ENCODE measurements around the gene ATOH8. TPM values are rescaled to one million over a fixed set of nuclear protein-coding genes. Genes with fewer than 3 reads are reported as not detected.

ATOH8 gene
- total and polyA plus RNA-seq, 2 experiments from 2014 or later = 12.7 to 50.1 TPM

- Histone ChIP-seq H3K9me2 (ENCODE audit: insufficient read depth) (no peaks in the 10 kb centered on the region), H3K27me3 (replicated peaks; ENCODE audit: insufficient read depth) (no peaks in the 10 kb centered on the region), H3K9ac (0 out of 2 replicates have a peak overlapping the region, but pooled peaks have one; percentile 1), H2AFZ (no peak overlapping the region), H3K4me2 (ENCODE audit: unreplicated experiment) (no peak overlapping the region), H3F3A (ENCODE audit: insufficient read depth) (peaks cover 23% of the 10 kb centered on the region), H3K9me3 (ENCODE audit: low read depth) (no peaks in the 10 kb centered on the region), H3K79me2 (ENCODE audit: insufficient read depth) (no peaks in the 10 kb centered on the region), H3K36me3 (ENCODE audit: low read depth) (no peaks in the 10 kb centered on the region), H3K4me1 (ENCODE audit: insufficient read depth) (peaks cover 26% of the 10 kb centered on the region), H4K20me1 (ENCODE audit: insufficient read depth) (no peaks in the 10 kb centered on the region), H3K27ac (no peak overlapping the region), H3K4me3 (no peak overlapping the region)
- WGBS, 2 experiments (ENCODE audit: low coverage in 1 of 2, low lambda C conversion rate in 2 of 2, missing lambda C conversion rate in 2 of 2) = 62 to 70% methylated on average over 3 of the region's 3 CpGs
- DNase-seq = no peak
- TF ChIP-seq EZH2 (IDR thresholded peaks at IDR 0.05; ENCODE audit: insufficient read depth, poor library complexity, severe bottlenecking) (no peak), EZH2phosphoT487 (IDR thresholded peaks at IDR 0.05; ENCODE audit: insufficient read depth, low read depth) (no peak)
- in situ Hi-C loops (cut with MboI) = no loop called here
These were observed 22.2 kb upstream of the ATOH8 start for GRCh38 chr2:85731606-85732005.

GRCh38 chr2:85732467-85733120 is 21.2 kb upstream of the ATOH8 start:
- H3K9me2 ChIP-seq (ENCODE audit: insufficient read depth) = no peaks in the 10 kb centered on the region
- H3K9ac ChIP-seq = no peak overlapping the region
- peaks cover 29% of the 10 kb centered on the region for H3F3A ChIP-seq (ENCODE audit: insufficient read depth)
- H2AFZ ChIP-seq = no peak overlapping the region
- no peaks in the 10 kb centered on the region for H3K36me3 ChIP-seq (ENCODE audit: low read depth)
- H3K4me1 ChIP-seq (ENCODE audit: insufficient read depth) = peaks cover 34% of the 10 kb centered on the region
- no peaks in the 10 kb centered on the region for H4K20me1 ChIP-seq (ENCODE audit: insufficient read depth)
- no peak overlapping the region for H3K4me3 ChIP-seq
- H3K79me2 ChIP-seq (ENCODE audit: insufficient read depth) = no peaks in the 10 kb centered on the region
- 46 to 57% methylated on average over 2 of the region's 2 CpGs for WGBS, 2 experiments (ENCODE audit: low coverage in 1 of 2, low lambda C conversion rate in 2 of 2, missing lambda C conversion rate in 2 of 2)
- TF ChIP-seq EZH2 (IDR thresholded peaks at IDR 0.05; ENCODE audit: insufficient read depth, poor library complexity, severe bottlenecking) = no peak
- no peak for TF ChIP-seq EZH2phosphoT487 (IDR thresholded peaks at IDR 0.05; ENCODE audit: insufficient read depth, low read depth)
- no peaks in the 10 kb centered on the region for H3K27me3 ChIP-seq (replicated peaks; ENCODE audit: insufficient read depth)
- no peaks in the 10 kb centered on the region for H3K9me3 ChIP-seq (ENCODE audit: low read depth)
- H3K4me2 ChIP-seq (ENCODE audit: unreplicated experiment) = no peak overlapping the region
- no peak overlapping the region for H3K27ac ChIP-seq
- no peak for DNase-seq
- in situ Hi-C loops (cut with MboI) = no loop called here

- Histone ChIP-seq H3K9me3 (ENCODE audit: low read depth) (no peaks in the 10 kb centered on the region), H4K20me1 (ENCODE audit: insufficient read depth) (no peaks in the 10 kb centered on the region), H3K9ac (no peak overlapping the region), H3K79me2 (ENCODE audit: insufficient read depth) (no peaks in the 10 kb centered on the region), H3K4me1 (ENCODE audit: insufficient read depth) (peaks cover 40% of the 10 kb centered on the region), H3K9me2 (ENCODE audit: insufficient read depth) (no peaks in the 10 kb centered on the region), H3K4me2 (ENCODE audit: unreplicated experiment) (no peak overlapping the region), H3K4me3 (no peak overlapping the region), H3K27me3 (replicated peaks; ENCODE audit: insufficient read depth) (no peaks in the 10 kb centered on the region), H3K27ac (no peak overlapping the region), H3F3A (ENCODE audit: insufficient read depth) (peaks cover 37% of the 10 kb centered on the region), H3K36me3 (ENCODE audit: low read depth) (no peaks in the 10 kb centered on the region), H2AFZ (no peak overlapping the region)
- WGBS, 2 experiments (ENCODE audit: low coverage in 1 of 2, low lambda C conversion rate in 2 of 2, missing lambda C conversion rate in 2 of 2) = 79 to 81% methylated on average over 18 of the region's 18 CpGs
- in situ Hi-C loops (cut with MboI) = no loop called here
- no peak for DNase-seq
- TF ChIP-seq EZH2 (IDR thresholded peaks at IDR 0.05; ENCODE audit: insufficient read depth, poor library complexity, severe bottlenecking) = no peak
- no peak for TF ChIP-seq EZH2phosphoT487 (IDR thresholded peaks at IDR 0.05; ENCODE audit: insufficient read depth, low read depth)
These were observed 20.4 kb upstream of the ATOH8 start for GRCh38 chr2:85733121-85733960.

- Histone ChIP-seq H3K9me2 (ENCODE audit: insufficient read depth) (no peaks in the 10 kb centered on the region), H3K4me1 (ENCODE audit: insufficient read depth) (peaks cover 38% of the 10 kb centered on the region), H3K4me2 (ENCODE audit: unreplicated experiment) (no peak overlapping the region), H2AFZ (no peak overlapping the region), H3K9ac (no peak overlapping the region), H3K79me2 (ENCODE audit: insufficient read depth) (no peaks in the 10 kb centered on the region), H3K27ac (no peak overlapping the region), H4K20me1 (ENCODE audit: insufficient read depth) (no peaks in the 10 kb centered on the region), H3K9me3 (ENCODE audit: low read depth) (no peaks in the 10 kb centered on the region), H3K36me3 (ENCODE audit: low read depth) (no peaks in the 10 kb centered on the region), H3K27me3 (replicated peaks; ENCODE audit: insufficient read depth) (no peaks in the 10 kb centered on the region), H3K4me3 (no peak overlapping the region), H3F3A (ENCODE audit: insufficient read depth) (peaks cover 37% of the 10 kb centered on the region)
- 84 to 85% methylated on average over 4 of the region's 4 CpGs for WGBS, 2 experiments (ENCODE audit: low coverage in 1 of 2, low lambda C conversion rate in 2 of 2, missing lambda C conversion rate in 2 of 2)
- in situ Hi-C loops (cut with MboI) = no loop called here
- DNase-seq = no peak
- TF ChIP-seq EZH2phosphoT487 (IDR thresholded peaks at IDR 0.05; ENCODE audit: insufficient read depth, low read depth) (no peak), EZH2 (IDR thresholded peaks at IDR 0.05; ENCODE audit: insufficient read depth, poor library complexity, severe bottlenecking) (no peak)
These were observed 19.8 kb upstream of the ATOH8 start for GRCh38 chr2:85734015-85734414.

All from GM23248 (cell line).